Measurements from ENCODE around the gene ANAPC15. TPM values are rescaled to one million over a fixed set of nuclear protein-coding genes. Genes with fewer than 3 reads are reported as not detected.

Gene ANAPC15
- total RNA-seq, 2 donors from 2014 or later, result 28.9 to 54.2 TPM

GRCh38 chr11:72119198-72119597, 6.7 kb upstream of the ANAPC15 start:
- Histone ChIP-seq H3K36me3 (no peaks in the 10 kb centered on the region), H3K4me3 (no peak overlapping the region), H3K27me3 (replicated peaks; ENCODE audit: insufficient read depth) (no peaks in the 10 kb centered on the region), H3K9me3 (no peaks in the 10 kb centered on the region), H3K4me1 (replicated peaks) (no peaks in the 10 kb centered on the region), H3K27ac (no peak overlapping the region)
- TF ChIP-seq POLR2A (IDR thresholded peaks at IDR 0.05), result no peak
- no peak for TF ChIP-seq CTCF (IDR thresholded peaks at IDR 0.05)
- no peak for TF ChIP-seq POLR2AphosphoS5 (IDR thresholded peaks at IDR 0.05)
- DNase-seq (ENCODE audit: low spot score), result no peak
- intact Hi-C loops (cut with DNase I), result loop anchor here (10.0 kb wide), 1 partner anchor 316 kb away; the partner anchor contains the start of gene CLPB
- 84% methylated on average over 6 of the region's 6 CpGs for WGBS

- H3K4me3 ChIP-seq, result no peak overlapping the region
- TF ChIP-seq CTCF (IDR thresholded peaks at IDR 0.05), result no peak
- TF ChIP-seq POLR2AphosphoS5 (IDR thresholded peaks at IDR 0.05), result no peak
- no peak for TF ChIP-seq POLR2A (IDR thresholded peaks at IDR 0.05)
- WGBS, result 95% methylated on average over 6 of the region's 6 CpGs
- H3K27me3 ChIP-seq (replicated peaks; ENCODE audit: insufficient read depth), result no peaks in the 10 kb centered on the region
- H3K36me3 ChIP-seq, result no peaks in the 10 kb centered on the region
- H3K4me1 ChIP-seq (replicated peaks), result peaks cover 4% of the 10 kb centered on the region
- H3K27ac ChIP-seq, result no peak overlapping the region
- no peaks in the 10 kb centered on the region for H3K9me3 ChIP-seq
- intact Hi-C loops (cut with DNase I), result loop anchor here (10.0 kb wide), 1 partner anchor 319 kb away; the partner anchor contains the start of gene CLPB
- no peak for DNase-seq (ENCODE audit: low spot score)
Measured at GRCh38 chr11:72116019-72116755, 3.7 kb upstream of the ANAPC15 start.

GRCh38 chr11:72114570-72114969, 2.1 kb upstream of the ANAPC15 start:
- TF ChIP-seq CTCF (IDR thresholded peaks at IDR 0.05) (no peak), POLR2AphosphoS5 (IDR thresholded peaks at IDR 0.05) (no peak), POLR2A (IDR thresholded peaks at IDR 0.05) (no peak)
- intact Hi-C loops (cut with DNase I), result loop anchor here (10.0 kb wide), 1 partner anchor 320 kb away; the partner anchor contains the start of gene CLPB
- Histone ChIP-seq H3K27me3 (replicated peaks; ENCODE audit: insufficient read depth) (no peaks in the 10 kb centered on the region), H3K4me3 (no peak overlapping the region), H3K27ac (no peak overlapping the region), H3K36me3 (no peaks in the 10 kb centered on the region), H3K9me3 (no peaks in the 10 kb centered on the region), H3K4me1 (replicated peaks) (peaks cover 4% of the 10 kb centered on the region)
- WGBS, result 100% methylated on average over 1 of the region's 1 CpG
- DNase-seq (ENCODE audit: low spot score), result no peak

GRCh38 chr11:72112978-72113808, 698 bp upstream of the ANAPC15 start:
- Histone ChIP-seq H3K4me1 (replicated peaks) (peaks cover 4% of the 10 kb centered on the region), H3K36me3 (no peaks in the 10 kb centered on the region), H3K9me3 (no peaks in the 10 kb centered on the region), H3K4me3 (peak overlapping the region; percentile 46 to 66), H3K27me3 (replicated peaks; ENCODE audit: insufficient read depth) (no peaks in the 10 kb centered on the region), H3K27ac (peak overlapping the region; percentile 99)
- WGBS, result 62% methylated on average over 9 of the region's 9 CpGs
- TF ChIP-seq CTCF (IDR thresholded peaks at IDR 0.05) (no peak), POLR2A (IDR thresholded peaks at IDR 0.05) (no peak), POLR2AphosphoS5 (IDR thresholded peaks at IDR 0.05) (no peak)
- no peak for DNase-seq (ENCODE audit: low spot score)
- intact Hi-C loops (cut with DNase I), result loop anchor here (2.0 to 10.0 kb wide), 2 partner anchors 110 to 322 kb away; partner anchors contain the start of gene CLPB

Data from prostate gland (tissue), 2 donors.